DND-41 (cell line): ENCODE data around the gene WDR7.

Experiments used
- CTCF ChIP-seq: IDR thresholded peaks from 2 replicates; pipeline ENCODE4 v1.5.1; 2012; ENCODE audit warnings: borderline replicate concordance, low read length, moderate library complexity, mild to moderate bottlenecking; ENCODE audit not compliant: poor library complexity, severe bottlenecking; ENCODE audit errors: extremely low read depth
- EZH2 ChIP-seq: IDR thresholded peaks from 3 replicates; pipeline ENCODE4 v1.6.1; 2012; ENCODE audit warnings: borderline replicate concordance, low read depth, mild to moderate bottlenecking, moderate library complexity, low read length, inconsistent platforms; ENCODE audit not compliant: severe bottlenecking

- TF ChIP-seq CTCF (no peak), EZH2 (no peak)
These were observed 1.6 kb downstream of the WDR7 start for GRCh38 chr18:56652802-56653201.
